HEK293 (cell line): Measurements from ENCODE around the gene PKM.

Experiments used
- EGR2 ChIP-seq: fragments of 450-650 bp; formaldehyde crosslinking; IDR thresholded peaks from 2 replicates; pipeline ENCODE4 v1.5.1; 2016; ENCODE audit warnings: low read depth, missing biosample characterization, missing genetic modification characterization
- GFI1B ChIP-seq: fragments of 450-650 bp; formaldehyde crosslinking; IDR thresholded peaks from 2 replicates; pipeline ENCODE4 v1.5.1; 2016; ENCODE audit warnings: missing biosample characterization, missing genetic modification characterization
- GLI2 ChIP-seq: fragments of 450-650 bp; formaldehyde crosslinking; IDR thresholded peaks from 2 replicates; pipeline ENCODE4; 2017; ENCODE audit warnings: missing biosample characterization, missing genetic modification characterization, low read depth, borderline replicate concordance
- KLF7 ChIP-seq: fragments of 450-650 bp; formaldehyde crosslinking; IDR thresholded peaks from 2 replicates; pipeline ENCODE4 v1.5.1; 2016; ENCODE audit warnings: missing biosample characterization, missing genetic modification characterization, borderline replicate concordance
- RBAK ChIP-seq: fragments of 450-650 bp; formaldehyde crosslinking; IDR thresholded peaks from 2 replicates; pipeline ENCODE4 v1.5.1; 2016; ENCODE audit warnings: missing biosample characterization, missing genetic modification characterization
- REST ChIP-seq: fragments of 450-650 bp; formaldehyde crosslinking; IDR thresholded peaks from 2 replicates; pipeline ENCODE4 v1.5.1; 2016; ENCODE audit warnings: missing biosample characterization, missing genetic modification characterization
- ZBTB1 ChIP-seq: fragments of 450-650 bp; formaldehyde crosslinking; IDR thresholded peaks from 2 replicates; pipeline ENCODE4 v1.5.1; 2016; ENCODE audit warnings: missing biosample characterization, missing genetic modification characterization
- ZBTB17 ChIP-seq: fragments of 450-650 bp; formaldehyde crosslinking; IDR thresholded peaks from 2 replicates; pipeline ENCODE4 v1.5.1; 2016; ENCODE audit warnings: missing biosample characterization, missing genetic modification characterization
- ZBTB44 ChIP-seq: fragments of 450-650 bp; IDR thresholded peaks from 2 replicates; pipeline ENCODE4 v1.5.1; 2018; ENCODE audit warnings: missing biosample characterization, mild to moderate bottlenecking, missing genetic modification characterization
- ZNF10 ChIP-seq: fragments of 450-650 bp; formaldehyde crosslinking; IDR thresholded peaks from 2 replicates; pipeline ENCODE4 v1.5.1; 2017; ENCODE audit warnings: missing biosample characterization, missing genetic modification characterization
- ZNF148 ChIP-seq: fragments of 450-650 bp; formaldehyde crosslinking; IDR thresholded peaks from 2 replicates; pipeline ENCODE4 v1.5.0; 2017; ENCODE audit warnings: missing biosample characterization, missing genetic modification characterization, borderline replicate concordance
- ZNF155 ChIP-seq: fragments of 450-650 bp; formaldehyde crosslinking; IDR thresholded peaks from 2 replicates; pipeline ENCODE4 v1.5.1; 2016; ENCODE audit warnings: missing biosample characterization, missing genetic modification characterization
- ZNF175 ChIP-seq: fragments of 450-650 bp; formaldehyde crosslinking; IDR thresholded peaks from 2 replicates; pipeline ENCODE4 v1.5.1; 2016; ENCODE audit warnings: missing biosample characterization, missing genetic modification characterization
- ZNF19 ChIP-seq: fragments of 450-650 bp; formaldehyde crosslinking; IDR thresholded peaks from 2 replicates; pipeline ENCODE4; 2016; ENCODE audit warnings: missing biosample characterization, missing genetic modification characterization, low read depth
- ZNF239 ChIP-seq: fragments of 450-650 bp; formaldehyde crosslinking; IDR thresholded peaks from 2 replicates; pipeline ENCODE4 v1.5.1; 2016; ENCODE audit warnings: missing biosample characterization, missing genetic modification characterization
- ZNF24 ChIP-seq: fragments of 450-650 bp; formaldehyde crosslinking; IDR thresholded peaks from 2 replicates; pipeline ENCODE4 v1.5.1; 2016; ENCODE audit warnings: missing biosample characterization, missing genetic modification characterization
- ZNF292 ChIP-seq: fragments of 450-650 bp; formaldehyde crosslinking; IDR thresholded peaks from 2 replicates; pipeline ENCODE4 v1.5.1; 2016; ENCODE audit warnings: low read depth, missing biosample characterization, missing genetic modification characterization, borderline replicate concordance
- ZNF350 ChIP-seq: fragments of 450-650 bp; formaldehyde crosslinking; IDR thresholded peaks from 2 replicates; pipeline ENCODE4 v1.5.0; 2017; ENCODE audit warnings: missing biosample characterization, mild to moderate bottlenecking, missing genetic modification characterization
- ZNF37A ChIP-seq: fragments of 450-650 bp; IDR thresholded peaks from 2 replicates; pipeline ENCODE4 v1.5.1; 2018; ENCODE audit warnings: missing biosample characterization, missing genetic modification characterization
- ZNF423 ChIP-seq: fragments of 450-650 bp; formaldehyde crosslinking; IDR thresholded peaks from 2 replicates; pipeline ENCODE4 v1.5.1; 2016; ENCODE audit warnings: missing biosample characterization, missing genetic modification characterization
- ZNF501 ChIP-seq: fragments of 450-650 bp; formaldehyde crosslinking; IDR thresholded peaks from 2 replicates; pipeline ENCODE4 v1.5.1; 2016; ENCODE audit warnings: missing biosample characterization, missing genetic modification characterization
- ZNF549 ChIP-seq: fragments of 450-650 bp; IDR thresholded peaks from 2 replicates; pipeline ENCODE4 v1.5.1; 2018; ENCODE audit warnings: missing biosample characterization, missing genetic modification characterization, mild to moderate bottlenecking, inconsistent platforms, moderate library complexity
- ZNF558 ChIP-seq: fragments of 450-650 bp; formaldehyde crosslinking; IDR thresholded peaks from 2 replicates; pipeline ENCODE4 v1.5.1; 2016; ENCODE audit warnings: missing biosample characterization, missing genetic modification characterization
- ZNF560 ChIP-seq: fragments of 450-650 bp; formaldehyde crosslinking; IDR thresholded peaks from 2 replicates; pipeline ENCODE4 v1.5.1; 2017; ENCODE audit warnings: missing biosample characterization, missing genetic modification characterization, borderline replicate concordance
- ZNF571 ChIP-seq: fragments of 450-650 bp; formaldehyde crosslinking; IDR thresholded peaks from 2 replicates; pipeline ENCODE4 v1.5.0; 2017; ENCODE audit warnings: missing biosample characterization, missing genetic modification characterization
- ZNF596 ChIP-seq: fragments of 450-650 bp; IDR thresholded peaks from 2 replicates; pipeline ENCODE4 v1.5.0; 2018; ENCODE audit warnings: missing biosample characterization, mild to moderate bottlenecking, missing genetic modification characterization, moderate library complexity
- ZNF600 ChIP-seq: fragments of 450-650 bp; formaldehyde crosslinking; IDR thresholded peaks from 2 replicates; pipeline ENCODE4 v1.5.1; 2016; ENCODE audit warnings: missing biosample characterization, missing genetic modification characterization
- ZNF645 ChIP-seq: fragments of 450-650 bp; formaldehyde crosslinking; IDR thresholded peaks from 2 replicates; pipeline ENCODE4; 2016; ENCODE audit warnings: missing biosample characterization, missing genetic modification characterization
- ZNF785 ChIP-seq: fragments of 450-650 bp; formaldehyde crosslinking; IDR thresholded peaks from 2 replicates; pipeline ENCODE4 v1.5.1; 2016; ENCODE audit warnings: missing biosample characterization, missing genetic modification characterization
- ZNF792 ChIP-seq: fragments of 450-650 bp; formaldehyde crosslinking; IDR thresholded peaks from 2 replicates; pipeline ENCODE4 v1.5.1; 2016; ENCODE audit warnings: missing biosample characterization, missing genetic modification characterization
- ZNF830 ChIP-seq: fragments of 450-650 bp; IDR thresholded peaks from 2 replicates; pipeline ENCODE4 v1.5.0; 2018; ENCODE audit warnings: missing biosample characterization, missing genetic modification characterization, low read depth, mild to moderate bottlenecking, moderate library complexity
- ZSCAN18 ChIP-seq: fragments of 450-650 bp; formaldehyde crosslinking; IDR thresholded peaks from 2 replicates; pipeline ENCODE4 v1.5.1; 2016; ENCODE audit warnings: missing biosample characterization, missing genetic modification characterization
- ZXDB ChIP-seq: fragments of 450-650 bp; formaldehyde crosslinking; IDR thresholded peaks from 2 replicates; pipeline ENCODE4 v1.5.1; 2016; ENCODE audit warnings: missing biosample characterization, missing genetic modification characterization

The PKM gene

GRCh38 chr15:72227192-72227586, 3.8 kb downstream of the PKM start (continued):
- no peak for TF ChIP-seq ZNF645
- no peak for TF ChIP-seq ZNF148 (tag by site-specific recombination)
- peak; percentile 86 for TF ChIP-seq ZNF600 (tag by site-specific recombination)
- no peak for TF ChIP-seq ZSCAN18 (tag by site-specific recombination)
- no peak for TF ChIP-seq ZNF830
- TF ChIP-seq REST (tag by site-specific recombination): no peak
- TF ChIP-seq ZBTB44 (tag by site-specific recombination): peak; percentile 7; the same call in 1 of the 2 replicates
- no peak for TF ChIP-seq ZNF501
- no peak for TF ChIP-seq KLF7 (tag by site-specific recombination)
- no peak for TF ChIP-seq ZNF558
- TF ChIP-seq RBAK (tag by site-specific recombination): no peak
- no peak for TF ChIP-seq ZBTB17 (tag by site-specific recombination)
- TF ChIP-seq ZNF19 (tag by site-specific recombination): no peak
- TF ChIP-seq ZNF155 (tag by site-specific recombination): no peak
- peak; percentile 6; the same call in 1 of the 2 replicates for TF ChIP-seq ZNF10 (tag by site-specific recombination)
- TF ChIP-seq ZNF549: no peak
- no peak for TF ChIP-seq ZNF785 (tag by site-specific recombination)
- TF ChIP-seq ZNF239 (tag by site-specific recombination): no peak
- no peak for TF ChIP-seq ZNF292
- no peak for TF ChIP-seq ZNF350
- no peak for TF ChIP-seq ZNF24 (tag by site-specific recombination)
- peak; percentile 38; the same call in 1 of the 2 replicates for TF ChIP-seq ZXDB
- no peak for TF ChIP-seq ZNF792 (tag by site-specific recombination)
- TF ChIP-seq GLI2: no peak
- no peak for TF ChIP-seq ZNF423 (tag by site-specific recombination)
- no peak for TF ChIP-seq ZBTB1 (tag by site-specific recombination)
- TF ChIP-seq ZNF37A (tag by site-specific recombination): no peak
- TF ChIP-seq ZNF571 (tag by site-specific recombination): no peak
- no peak for TF ChIP-seq ZNF175 (tag by site-specific recombination)
- no peak for TF ChIP-seq ZNF596 (tag by site-specific recombination)
- no peak for TF ChIP-seq GFI1B
- TF ChIP-seq EGR2: no peak
- TF ChIP-seq ZNF560 (tag by site-specific recombination): no peak
